HG03378 (cell line): Measurements from ENCODE around the gene LIMCH1.
"Not testable (repeated sequence)": the region's sequence is repeated elsewhere in the genome, so short reads cannot be mapped to it uniquely, and the experiment has no call there.

Experiments used
- ATAC-seq: cut with Tn5 transposase; IDR thresholded peaks from one replicate; pipeline ENCODE4 v1.9.1; 2021; ENCODE audit warnings: mild to moderate bottlenecking, moderate library complexity; ENCODE audit not compliant: unreplicated experiment

LIMCH1 gene

GRCh38 chr4:41638866-41639265 lies 100.9 kb downstream of the LIMCH1 start:
- no peak for ATAC-seq

- no peak for ATAC-seq
Measured at GRCh38 chr4:41639291-41639690, 101.3 kb downstream of the LIMCH1 start.

GRCh38 chr4:41640906-41641305 lies 102.9 kb downstream of the LIMCH1 start:
- ATAC-seq = no peak

GRCh38 chr4:41642746-41643145 lies 104.8 kb downstream of the LIMCH1 start:
- not testable (repeated sequence) for ATAC-seq

GRCh38 chr4:41643331-41643730 lies 105.4 kb downstream of the LIMCH1 start:
- no peak for ATAC-seq

GRCh38 chr4:41644288-41644914 lies 106.4 kb downstream of the LIMCH1 start:
- ATAC-seq = no peak

- no peak for ATAC-seq
Measured at GRCh38 chr4:41644915-41645295, 106.9 kb downstream of the LIMCH1 start.

- ATAC-seq = no peak
Measured at GRCh38 chr4:41645728-41646390, 107.9 kb downstream of the LIMCH1 start.

- ATAC-seq = no peak
Measured at GRCh38 chr4:41646862-41647261, 108.9 kb downstream of the LIMCH1 start.

GRCh38 chr4:41647383-41647782 lies 109.4 kb downstream of the LIMCH1 start:
- ATAC-seq = peak; percentile 80

GRCh38 chr4:41651150-41651549 lies 113.2 kb downstream of the LIMCH1 start:
- ATAC-seq = not testable (repeated sequence)

GRCh38 chr4:41652971-41653370 lies 115.0 kb downstream of the LIMCH1 start:
- no peak for ATAC-seq

GRCh38 chr4:41653523-41653922 lies 115.6 kb downstream of the LIMCH1 start:
- ATAC-seq = no peak

- no peak for ATAC-seq
Measured at GRCh38 chr4:41655177-41655576, 117.2 kb downstream of the LIMCH1 start.

- no peak for ATAC-seq
Measured at GRCh38 chr4:41656106-41656505, 118.1 kb downstream of the LIMCH1 start.

- no peak for ATAC-seq
Measured at GRCh38 chr4:41656572-41657520, 118.9 kb downstream of the LIMCH1 start.

GRCh38 chr4:41657561-41657960 lies 119.6 kb downstream of the LIMCH1 start:
- no peak for ATAC-seq

- no peak for ATAC-seq
Measured at GRCh38 chr4:41658163-41658562, 120.2 kb downstream of the LIMCH1 start.

- no peak for ATAC-seq
Measured at GRCh38 chr4:41660352-41660751, 122.4 kb downstream of the LIMCH1 start.

- ATAC-seq = no peak
Measured at GRCh38 chr4:41661442-41662076, 123.6 kb downstream of the LIMCH1 start.

- no peak for ATAC-seq
Measured at GRCh38 chr4:41665636-41666207, 127.8 kb downstream of the LIMCH1 start.
